Measurements from ENCODE around the gene CYFIP2.
A peak's percentile ranks its signal among the peaks of the same experiment; 100 is the strongest.

Gene CYFIP2

GRCh38 chr5:157259699-157260098 lies 6.2 kb upstream of the CYFIP2 start:
- DNase-seq: peak; percentile 64

- no peak for DNase-seq
Measured at GRCh38 chr5:157263496-157264090, 2.3 kb upstream of the CYFIP2 start.

GRCh38 chr5:157266286-157267007 lies 524 bp downstream of the CYFIP2 start:
- peak; percentile 60 for DNase-seq

GRCh38 chr5:157267025-157267424 lies 1.1 kb downstream of the CYFIP2 start:
- DNase-seq: no peak

- no peak for DNase-seq
Measured at GRCh38 chr5:157267761-157268480, 2.0 kb downstream of the CYFIP2 start.

- DNase-seq: peak; percentile 53
Measured at GRCh38 chr5:157269165-157269671, 3.3 kb downstream of the CYFIP2 start.

- peak; percentile 71 for DNase-seq
Measured at GRCh38 chr5:157269761-157270272, 3.9 kb downstream of the CYFIP2 start.

GRCh38 chr5:157270771-157271170 lies 4.8 kb downstream of the CYFIP2 start:
- DNase-seq: no peak

- DNase-seq: peak; percentile 95
Measured at GRCh38 chr5:157271740-157272271, 5.9 kb downstream of the CYFIP2 start.

- peak; percentile 80 for DNase-seq
Measured at GRCh38 chr5:157273131-157273556, 7.2 kb downstream of the CYFIP2 start.

- no peak for DNase-seq
Measured at GRCh38 chr5:157275403-157275802, 9.5 kb downstream of the CYFIP2 start.

GRCh38 chr5:157278319-157279037 lies 12.6 kb downstream of the CYFIP2 start:
- no peak for DNase-seq

GRCh38 chr5:157279605-157280239 lies 13.8 kb downstream of the CYFIP2 start:
- DNase-seq: no peak

- peak; percentile 19 for DNase-seq
Measured at GRCh38 chr5:157280927-157281326, 15.0 kb downstream of the CYFIP2 start.

GRCh38 chr5:157282150-157282549 lies 16.2 kb downstream of the CYFIP2 start:
- DNase-seq: no peak

GRCh38 chr5:157283434-157283833 lies 17.5 kb downstream of the CYFIP2 start:
- no peak for DNase-seq

GRCh38 chr5:157284458-157285212 lies 18.7 kb downstream of the CYFIP2 start:
- no peak for DNase-seq

GRCh38 chr5:157285310-157286035 lies 19.6 kb downstream of the CYFIP2 start:
- no peak for DNase-seq

GRCh38 chr5:157286761-157287211 lies 20.9 kb downstream of the CYFIP2 start:
- DNase-seq: no peak

- no peak for DNase-seq
Measured at GRCh38 chr5:157288405-157289163, 22.7 kb downstream of the CYFIP2 start.
